ENCODE data around the gene ZNF605.
"Not testable (repeated sequence)": the region's sequence is repeated elsewhere in the genome, so short reads cannot be mapped to it uniquely, and the experiment has no call there.

Gene ZNF605

DNA sequence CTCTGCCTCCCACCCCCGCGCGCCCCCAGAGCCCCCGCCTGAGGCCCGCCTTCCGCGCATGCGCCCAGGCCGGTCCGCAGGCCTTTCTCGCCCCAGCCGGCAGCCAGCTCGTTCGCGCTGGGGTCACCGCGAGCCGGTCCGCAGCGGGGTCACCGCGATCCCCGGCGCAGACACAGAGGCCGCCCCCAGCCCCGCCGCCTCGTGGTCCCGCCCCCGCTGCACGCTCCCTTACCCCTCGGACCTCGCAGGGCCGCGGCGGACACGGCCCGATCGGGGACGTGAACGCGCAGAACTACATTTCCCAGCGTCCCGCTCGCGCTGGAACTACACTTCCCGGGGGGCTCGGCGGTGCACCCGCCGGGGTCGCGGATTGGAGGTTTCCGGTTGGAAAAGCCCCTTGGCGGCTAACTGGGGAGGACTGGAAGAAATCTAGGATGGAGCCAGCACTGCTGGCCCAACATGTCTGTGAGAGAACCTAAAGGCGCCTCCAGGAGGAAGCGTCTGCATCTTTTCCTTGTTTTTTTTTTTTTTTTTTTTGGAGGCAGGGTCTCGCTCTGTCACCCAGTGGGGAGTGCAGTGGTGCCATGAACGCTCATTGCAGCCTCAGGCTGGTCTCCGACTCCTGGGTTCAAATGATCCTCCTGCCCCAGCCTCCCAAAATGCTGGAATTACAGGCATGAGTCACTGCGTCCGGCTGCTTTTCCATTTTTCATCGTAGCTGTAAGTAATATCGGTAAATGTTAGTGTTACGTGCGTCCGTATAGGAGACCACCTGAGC, at the start of gene ZNF605:
Gene ZNF605, minus strand, starts transcription at position 296 of the 778 bp plus-strand sequence. CDS start 10,671 bp downstream, outside the sequence.
- peak; percentile 76 for DNase-seq (ENCODE audit: low read depth)

GRCh38 chr12:132998741-132999140, 42.6 kb upstream of the ZNF605 start:
- no peak for DNase-seq (ENCODE audit: low read depth)

DNA sequence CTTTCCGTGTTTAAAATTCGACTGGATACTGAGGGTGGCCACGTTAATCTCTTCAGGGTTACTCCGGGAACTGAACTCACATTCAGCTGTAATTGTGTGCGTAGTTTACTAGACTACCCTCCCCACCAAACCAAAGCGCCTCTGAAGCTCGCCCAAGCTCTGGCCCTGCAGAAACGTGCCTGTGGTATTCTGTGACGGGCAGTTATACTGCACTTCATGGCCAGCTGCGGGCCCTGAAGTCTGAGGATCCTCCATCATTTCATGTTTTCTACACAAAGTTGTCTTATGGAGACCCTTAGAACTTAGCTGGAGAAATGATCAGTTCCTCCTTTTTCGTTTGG, 30.7 kb upstream of the ZNF605 start:
- no peak for DNase-seq (ENCODE audit: low read depth)

GRCh38 chr12:132986001-132986884, 30.1 kb upstream of the ZNF605 start, which contains the start of gene ZNF26:
Gene ZNF26, plus strand, starts transcription at chr12:132986367. Its CDS starts 474 bp downstream, at chr12:132986841.
- peak; percentile 77 for DNase-seq (ENCODE audit: low read depth)

GRCh38 chr12:132976870-132977269, 20.8 kb upstream of the ZNF605 start:
- not testable (repeated sequence) for DNase-seq (ENCODE audit: low read depth)

DNA sequence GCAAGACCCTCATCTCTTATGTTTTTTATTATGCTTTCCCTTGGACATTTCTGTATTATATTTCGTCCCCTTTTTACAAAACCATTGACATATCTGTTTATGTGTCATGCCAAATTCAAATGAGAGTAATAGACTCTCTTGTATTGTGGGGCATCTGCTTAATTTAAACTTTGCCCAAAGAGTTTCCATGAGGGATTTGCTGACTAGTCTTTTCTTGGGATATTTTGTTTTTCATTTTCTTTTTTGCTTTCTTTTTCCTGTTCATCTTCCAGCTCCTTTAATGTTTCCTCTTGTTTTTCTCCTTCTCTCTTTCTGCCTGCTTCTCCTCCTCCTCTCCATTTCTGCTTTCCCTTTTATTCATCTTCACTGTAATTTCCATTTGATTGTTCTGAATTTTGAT, 16.3 kb upstream of the ZNF605 start:
- no peak for DNase-seq (ENCODE audit: low read depth)

DNA sequence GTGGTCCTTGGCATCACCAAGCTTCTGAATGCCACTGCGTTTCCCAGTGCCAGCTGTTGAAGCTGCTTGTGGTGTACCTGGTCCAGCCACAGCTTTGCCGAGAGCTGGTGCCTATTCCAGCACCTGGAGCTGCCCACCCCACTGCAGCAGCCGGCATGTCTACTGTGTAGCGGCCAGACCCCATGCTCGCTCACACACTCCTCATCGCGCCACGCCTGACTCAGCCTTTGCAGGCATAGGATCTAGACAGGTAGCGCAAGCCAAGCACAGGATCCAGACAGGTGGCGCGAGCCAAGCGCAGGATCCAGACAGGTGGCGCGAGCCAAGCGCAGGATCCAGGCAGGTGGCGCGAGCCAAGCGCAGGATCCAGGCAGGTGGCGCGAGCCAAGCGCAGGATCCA, 11.6 kb upstream of the ZNF605 start:
- DNase-seq (ENCODE audit: low read depth), result no peak

DNA sequence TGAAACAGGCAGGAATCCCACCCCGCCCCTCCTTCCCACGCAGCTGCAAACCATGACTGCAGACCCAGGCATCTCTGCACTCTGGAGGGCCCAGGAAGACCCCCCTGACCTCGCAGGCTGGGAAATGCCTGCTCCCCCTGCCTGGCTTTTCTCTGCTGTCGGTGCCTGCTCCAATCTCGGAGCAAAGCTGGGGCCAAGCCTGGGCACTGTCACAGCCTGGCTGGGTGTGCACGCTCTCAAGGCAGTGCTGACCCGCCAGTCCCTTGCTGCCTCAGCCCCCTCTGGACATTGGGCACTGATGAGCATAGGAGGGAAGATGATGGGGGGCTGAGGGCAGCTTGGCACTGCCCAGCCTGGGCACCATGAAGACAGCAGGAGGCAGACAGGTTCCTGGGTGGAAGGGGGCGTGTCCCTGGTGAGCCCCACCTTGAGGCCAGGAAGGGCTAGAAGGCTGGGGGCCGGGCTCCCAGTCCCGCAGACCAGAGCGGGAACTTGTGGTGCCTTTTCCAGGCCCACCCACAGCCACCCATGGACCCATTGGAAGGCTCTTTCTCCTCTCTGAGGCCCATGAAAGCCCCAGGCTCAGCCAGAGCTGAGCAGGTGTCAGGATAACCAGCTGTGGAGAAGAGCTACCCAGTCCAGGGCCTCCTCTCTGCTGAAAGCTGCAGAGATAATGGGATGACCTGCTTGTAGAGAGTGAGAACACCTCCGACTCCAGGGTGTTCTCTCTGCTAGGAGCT, 10.7 kb upstream of the ZNF605 start:
- DNase-seq (ENCODE audit: low read depth), result no peak

GRCh38 chr12:132965796-132966195, 9.7 kb upstream of the ZNF605 start:
- no peak for DNase-seq (ENCODE audit: low read depth)

DNA sequence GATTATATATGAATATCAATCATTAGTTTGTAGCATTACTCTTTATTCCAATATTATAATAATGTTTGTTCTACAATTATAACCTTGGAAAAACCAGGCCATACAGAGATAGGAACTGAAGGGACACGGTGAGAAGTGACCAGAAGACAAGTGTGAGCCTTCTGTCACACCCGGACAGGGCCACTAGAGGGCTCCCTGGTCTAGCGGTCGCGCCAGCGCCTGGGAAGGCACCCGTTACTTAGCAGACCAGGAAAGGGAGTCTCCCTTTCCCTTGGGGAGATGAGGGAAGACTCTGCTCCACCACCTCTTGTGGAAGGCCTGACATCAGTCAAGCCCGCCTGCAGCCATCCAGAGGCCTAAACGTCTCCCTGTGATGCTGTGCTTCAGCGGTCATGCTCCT, 7.8 kb upstream of the ZNF605 start:
- not testable (repeated sequence) for DNase-seq (ENCODE audit: low read depth)

GRCh38 chr12:132961790-132962189, 5.7 kb upstream of the ZNF605 start:
- DNase-seq (ENCODE audit: low read depth), result not testable (repeated sequence)

- DNase-seq (ENCODE audit: low read depth), result peak; percentile 0
Observed at GRCh38 chr12:132955094-132956010, 754 bp downstream of the ZNF605 start.

GRCh38 chr12:132954471-132955048, 1.5 kb downstream of the ZNF605 start:
- DNase-seq (ENCODE audit: low read depth), result no peak

GRCh38 chr12:132953771-132954170, 2.3 kb downstream of the ZNF605 start:
- DNase-seq (ENCODE audit: low read depth), result no peak

DNA sequence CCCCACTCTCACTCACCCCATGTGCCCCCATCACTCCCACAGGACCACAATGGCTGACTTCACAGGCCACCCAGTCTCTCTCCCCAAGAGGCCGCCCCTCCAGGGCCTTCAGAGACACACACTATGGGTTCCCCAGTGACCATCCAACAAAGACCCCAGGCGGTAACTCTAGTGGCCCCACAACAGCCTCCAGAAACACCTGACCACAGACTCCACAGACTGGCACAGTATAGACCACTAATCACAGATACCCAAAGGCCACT, 3.0 kb downstream of the ZNF605 start:
- no peak for DNase-seq (ENCODE audit: low read depth)

DNA sequence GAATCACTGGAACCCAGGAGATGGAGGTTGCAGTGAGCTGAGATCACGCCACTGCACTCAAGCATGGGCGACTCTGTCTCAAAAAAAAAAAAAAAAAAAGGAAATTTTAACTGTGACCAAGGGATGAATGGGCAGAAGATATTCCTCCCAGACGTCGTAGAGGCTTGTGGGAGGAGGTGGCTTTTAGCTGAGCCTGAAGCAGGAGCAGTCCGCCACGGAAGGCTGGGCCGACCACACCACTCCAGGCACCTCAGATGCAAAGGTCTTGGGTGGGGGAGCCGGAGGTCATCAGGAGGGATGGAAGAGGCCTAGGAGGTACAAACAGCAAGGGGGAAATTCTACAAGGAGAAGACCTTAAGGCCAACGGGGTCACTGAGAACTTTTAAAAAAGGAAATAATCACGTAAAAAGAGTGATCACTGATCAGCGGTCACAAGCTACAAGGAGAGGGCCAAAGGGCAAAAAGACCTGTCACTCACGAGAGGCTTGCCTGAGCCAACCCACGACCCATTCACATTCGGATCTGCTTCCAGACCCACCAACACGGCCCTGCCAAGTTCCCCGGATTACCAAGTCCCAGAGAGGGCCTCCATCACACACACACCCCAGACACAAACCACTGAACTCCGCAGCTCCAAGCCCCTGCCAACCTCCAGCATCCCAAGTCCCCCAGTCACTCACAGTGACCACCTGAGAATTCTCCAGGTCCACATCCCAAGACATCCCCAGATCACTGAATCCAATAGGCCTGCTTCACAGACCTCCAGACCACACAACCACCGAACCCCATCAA, 3.5 kb downstream of the ZNF605 start:
- no peak for DNase-seq (ENCODE audit: low read depth)

GRCh38 chr12:132951649-132952048, 4.5 kb downstream of the ZNF605 start:
- no peak for DNase-seq (ENCODE audit: low read depth)

DNA sequence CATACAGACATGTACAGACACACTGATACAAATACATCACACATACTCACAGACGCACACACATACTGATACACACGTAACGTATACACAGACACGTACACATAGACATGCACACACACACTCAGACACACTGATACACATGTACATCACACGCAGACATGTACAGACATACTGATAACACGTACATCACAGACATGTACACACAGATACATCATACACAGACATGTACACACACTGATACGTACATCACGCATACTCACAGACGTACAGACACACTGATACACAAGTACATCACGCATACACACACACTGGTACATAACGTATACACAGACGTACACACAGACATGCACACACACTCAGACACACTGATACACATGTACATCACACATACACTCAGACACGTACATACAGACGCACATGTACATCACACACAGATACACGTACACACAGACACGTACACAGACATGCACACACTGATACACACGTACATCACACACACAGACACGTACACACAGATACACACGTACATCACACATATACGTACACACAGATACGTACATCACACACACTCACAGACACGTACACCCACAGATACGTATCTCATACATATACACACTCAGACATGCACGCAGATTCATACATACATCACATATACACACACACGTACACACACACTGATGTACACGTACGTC, 5.1 kb downstream of the ZNF605 start:
- DNase-seq (ENCODE audit: low read depth), result no peak

DNA sequence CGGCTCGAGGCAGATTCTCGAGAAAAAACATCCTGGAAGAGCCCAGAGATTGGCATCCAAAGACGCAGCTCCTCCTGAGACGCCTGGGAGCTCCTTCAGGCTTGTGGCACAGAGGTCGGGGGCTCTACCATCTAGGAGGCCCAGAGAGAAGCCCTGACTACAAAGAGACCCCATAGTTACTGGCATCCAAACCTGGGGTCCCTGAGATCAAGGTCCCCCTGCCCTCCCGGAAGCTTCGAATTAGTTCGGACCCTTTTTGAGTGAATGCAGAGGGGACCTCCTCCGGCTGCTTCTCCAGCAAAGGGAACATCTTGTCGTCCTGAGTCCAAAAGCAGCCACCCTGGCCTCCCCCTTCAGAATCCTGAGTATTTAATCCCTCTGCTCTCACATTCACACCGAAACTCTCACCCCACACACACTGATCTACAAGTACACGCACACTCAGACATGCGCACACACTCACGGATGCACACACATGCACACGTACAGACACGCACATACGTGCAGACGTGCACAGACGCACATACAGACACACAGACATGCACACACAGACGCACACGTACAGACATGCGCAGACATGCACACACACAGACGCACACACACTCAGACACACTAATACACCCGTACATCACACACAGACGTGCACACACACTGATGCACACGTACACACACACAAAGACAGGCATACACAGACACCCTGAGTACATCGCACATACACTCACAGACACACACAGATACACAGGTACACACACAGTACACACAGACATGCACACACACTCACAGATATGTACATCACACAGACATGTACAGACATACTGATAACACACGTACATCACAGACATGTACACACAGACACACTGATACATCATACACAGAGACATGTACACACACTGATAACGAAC, 5.9 kb downstream of the ZNF605 start:
- DNase-seq (ENCODE audit: low read depth), result no peak
